Prostate gland (tissue), 2 donors: ENCODE data around the gene UHRF2.

Experiments used
- CTCF ChIP-seq, 4 experiments: fragments of 200-600 bp in 2 of 4; fragments of 450-650 bp in 2 of 4; sonication (generic) in 2 of 4; IDR thresholded peaks; 1 replicate in 3 of 4; 2 replicates in 1 of 4; pipeline ENCODE4 v1.5.1; 2016 to 2019; ENCODE audit warnings: antibody characterized with exemption in 4 of 4, mild to moderate bottlenecking in 2 of 4, moderate library complexity in 2 of 4
- POLR2A ChIP-seq: fragments of 450-650 bp; IDR thresholded peaks from one replicate; pipeline ENCODE4 v1.6.1; 2016; ENCODE audit warnings: antibody characterized with exemption, mild to moderate bottlenecking

- TF ChIP-seq CTCF (IDR thresholded peaks at IDR 0.05), result no peak
- no peak for TF ChIP-seq POLR2A
These were observed 82.5 kb downstream of the UHRF2 start for GRCh38 chr9:6495466-6495865.
